Measurements from ENCODE around the gene GRM4.
"Not testable (repeated sequence)": the region's sequence is repeated elsewhere in the genome, so short reads cannot be mapped to it uniquely, and the experiment has no call there.

GRM4 gene

DNA sequence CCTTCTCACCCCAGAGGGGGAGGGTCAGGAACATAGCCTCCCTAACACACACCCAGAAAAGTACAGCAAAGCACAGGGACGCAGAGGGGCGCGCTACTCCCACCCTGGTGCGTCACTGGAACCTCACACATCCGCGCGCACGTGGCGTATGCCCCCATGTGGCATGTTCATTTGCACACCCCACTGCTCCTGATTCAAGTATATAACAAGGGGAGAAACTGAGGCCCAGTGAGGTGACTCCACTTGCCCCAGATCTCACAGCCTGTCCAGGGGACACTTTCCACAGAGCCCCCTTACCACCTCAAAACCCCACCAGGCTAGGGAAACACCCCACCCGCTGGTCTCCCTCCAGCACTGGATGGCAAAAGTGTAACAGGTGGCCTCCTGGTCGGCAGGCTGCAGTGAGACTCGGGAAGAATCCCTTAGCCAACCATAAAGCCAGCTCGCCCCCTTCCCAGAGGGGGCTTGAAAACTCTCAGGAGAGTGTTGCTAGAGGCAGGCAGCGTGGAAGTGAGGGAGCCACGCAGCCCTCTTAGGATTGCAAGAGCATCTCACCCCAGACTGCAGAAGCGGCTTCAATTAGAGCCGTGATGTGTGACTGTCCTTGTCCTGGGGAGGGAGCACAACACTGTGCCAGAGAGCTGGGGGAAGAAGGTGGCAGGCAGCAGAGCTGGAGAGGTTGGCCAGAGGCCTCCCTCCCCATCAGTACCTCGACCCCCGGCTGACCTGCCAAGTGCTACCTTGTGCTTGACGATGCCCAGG lies at the start of gene GRM4:
GRM4 (minus strand) TSS at position 67 of the 762 bp plus-strand sequence. CDS start 12,591 bp downstream, outside the sequence.
- DNase-seq = no peak

DNA sequence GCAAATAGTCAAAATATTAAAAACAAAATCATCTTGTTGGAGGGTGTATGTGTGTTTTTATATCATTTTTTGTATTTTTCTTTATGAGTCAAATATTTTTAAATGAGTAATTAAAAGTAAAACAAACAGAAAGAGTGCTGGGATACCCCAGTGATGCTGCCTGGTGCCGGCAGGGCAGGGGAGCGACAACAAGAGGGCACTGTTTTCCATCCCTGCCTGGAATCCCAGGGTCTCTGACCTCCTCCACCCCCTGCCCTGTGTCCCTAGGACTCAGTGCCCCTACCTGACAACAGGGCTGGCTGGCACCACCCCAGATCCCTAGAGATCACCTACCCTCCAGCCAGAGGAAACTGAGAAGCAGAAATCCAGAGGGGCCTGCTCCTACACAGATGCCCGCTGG lies 48.9 kb upstream of the GRM4 start:
- no peak for DNase-seq

DNA sequence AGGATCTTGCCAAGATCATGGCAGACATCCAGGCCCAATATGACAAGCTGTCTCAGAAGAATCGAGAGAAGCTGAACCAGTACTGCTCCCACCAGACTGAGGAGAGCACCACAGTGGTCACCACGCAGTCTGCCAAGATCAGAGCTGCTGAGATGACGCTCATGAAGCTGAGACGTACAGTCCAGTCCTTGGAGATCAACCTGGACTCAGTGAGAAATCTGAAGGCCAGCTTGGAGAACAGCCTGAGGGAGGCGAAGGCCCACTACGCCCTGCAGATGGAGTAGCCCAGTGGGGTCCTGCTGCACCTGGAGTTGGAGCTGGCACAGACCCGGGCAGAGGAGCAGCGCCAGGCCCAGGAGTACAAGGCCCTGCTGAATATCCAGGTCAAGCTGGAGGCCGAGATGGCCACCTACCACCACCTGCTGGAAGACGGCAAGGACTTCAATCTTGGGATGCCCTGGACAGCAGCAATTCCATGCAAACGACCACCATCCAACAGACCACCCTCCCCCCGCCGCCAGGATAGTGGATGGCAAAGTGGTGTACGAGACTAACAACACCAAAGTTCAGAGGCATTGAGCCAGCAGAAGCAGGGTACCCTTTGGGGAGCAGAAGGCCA lies 44.7 kb upstream of the GRM4 start:
- DNase-seq = no peak

DNA sequence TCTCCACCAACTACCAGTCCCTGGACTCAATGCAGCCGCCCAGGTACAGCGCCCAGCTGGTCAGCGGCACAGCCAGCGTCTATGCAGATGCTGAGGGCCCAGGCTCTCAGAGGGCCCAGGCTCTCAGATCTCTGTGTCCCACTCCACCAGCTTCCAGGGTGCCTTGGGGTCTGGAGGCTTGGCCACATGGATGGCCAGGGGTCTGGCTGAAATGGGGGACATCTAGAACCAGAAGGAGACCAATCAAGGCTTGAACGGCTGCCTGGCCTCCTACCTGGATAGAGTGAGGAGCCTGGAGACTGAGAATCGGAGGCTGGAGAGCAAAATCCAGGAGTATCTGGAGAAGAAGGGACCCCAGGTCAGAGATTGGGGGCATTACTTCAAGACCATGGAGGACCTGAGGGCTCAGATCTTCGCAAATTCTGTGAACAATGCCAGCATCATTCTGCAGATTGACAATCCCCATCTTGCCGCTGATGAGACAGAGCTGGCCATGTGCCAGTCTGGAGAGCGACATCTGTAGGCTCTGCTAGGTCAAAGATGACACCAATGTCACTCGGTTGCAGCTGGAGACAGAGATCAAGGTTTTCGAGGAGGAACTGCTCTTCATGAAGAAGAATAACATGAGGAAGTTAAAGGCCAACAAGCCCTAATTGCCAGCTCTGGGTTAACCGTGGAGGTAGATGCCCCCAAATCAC lies 44.1 kb upstream of the GRM4 start:
- peak; percentile 43 to 58 for DNase-seq

DNA sequence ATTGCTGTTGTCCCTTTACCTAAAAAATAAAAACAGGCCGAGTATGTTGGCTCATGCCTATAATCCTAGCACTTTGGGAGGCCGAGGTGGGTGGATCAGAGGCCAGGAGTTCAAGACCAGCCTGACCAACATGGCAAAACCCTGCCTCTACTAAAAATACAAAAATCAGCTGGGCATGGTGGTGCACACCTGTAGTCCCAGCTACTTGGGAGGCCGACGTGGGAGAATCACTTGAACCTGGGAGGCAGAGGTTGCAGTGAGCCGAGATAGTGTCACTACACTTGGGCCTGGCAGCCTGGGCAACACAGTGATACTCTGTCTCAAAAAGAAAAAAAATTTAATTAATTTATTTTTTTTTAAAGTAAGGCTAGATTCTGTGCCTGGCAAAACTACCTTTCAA lies 38.8 kb upstream of the GRM4 start:
- DNase-seq = not testable (repeated sequence)

DNA sequence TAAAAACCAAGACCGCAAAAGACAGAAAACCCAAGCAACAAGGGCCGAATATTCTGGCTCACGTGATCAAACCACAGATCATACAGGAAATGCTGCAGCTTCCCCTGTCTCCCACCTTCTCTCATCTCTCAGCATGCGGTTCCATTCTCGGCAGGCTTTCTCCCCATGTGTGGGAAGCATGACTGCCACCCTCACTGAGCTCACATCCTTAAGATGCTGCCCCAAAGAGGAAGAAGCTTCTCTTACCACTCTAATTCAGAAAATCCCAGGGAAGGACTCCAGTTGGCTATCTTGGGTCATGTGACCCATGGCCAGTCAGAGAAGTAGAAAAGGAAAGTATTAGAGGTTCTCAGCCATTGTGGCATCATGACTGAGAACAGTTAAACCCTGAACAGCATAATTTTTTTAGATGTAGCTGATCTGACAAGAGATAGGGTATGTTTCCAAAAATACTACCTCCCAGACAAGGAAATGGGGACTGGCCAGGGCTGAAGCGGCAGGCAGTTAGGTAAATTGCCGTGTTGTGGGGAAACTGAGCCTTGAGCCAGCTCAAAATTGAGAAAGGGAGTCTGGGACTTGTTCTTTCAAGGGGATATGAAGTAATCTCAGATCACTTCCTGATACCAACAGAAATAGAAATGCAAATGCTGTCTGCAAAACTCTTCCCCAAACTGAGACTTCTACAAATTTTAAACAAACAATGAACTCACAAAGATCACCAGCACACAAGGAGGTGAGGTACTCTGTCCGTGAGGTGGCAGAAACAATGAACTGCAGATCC lies 37.1 kb upstream of the GRM4 start:
- DNase-seq = peak; percentile 67 to 72

DNA sequence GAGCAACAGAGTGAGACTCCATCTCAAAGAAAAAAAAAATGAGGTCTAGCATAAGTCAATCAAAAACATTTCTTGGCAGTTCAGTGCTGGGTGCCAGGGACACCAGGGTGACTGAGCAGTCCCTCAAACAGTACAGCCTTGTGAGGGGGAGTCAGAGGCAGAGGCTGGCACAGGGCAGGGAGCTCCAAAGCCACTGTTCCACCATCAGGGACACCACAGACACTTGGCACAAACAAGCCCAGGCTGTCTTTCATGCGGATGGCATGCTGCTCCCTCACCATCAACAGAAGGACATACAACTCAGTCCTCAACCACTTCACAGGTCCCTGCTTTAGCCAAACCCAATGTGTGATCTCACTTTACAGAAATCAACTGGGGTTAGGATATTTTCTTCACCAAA lies 36.0 kb upstream of the GRM4 start:
- DNase-seq = no peak

DNA sequence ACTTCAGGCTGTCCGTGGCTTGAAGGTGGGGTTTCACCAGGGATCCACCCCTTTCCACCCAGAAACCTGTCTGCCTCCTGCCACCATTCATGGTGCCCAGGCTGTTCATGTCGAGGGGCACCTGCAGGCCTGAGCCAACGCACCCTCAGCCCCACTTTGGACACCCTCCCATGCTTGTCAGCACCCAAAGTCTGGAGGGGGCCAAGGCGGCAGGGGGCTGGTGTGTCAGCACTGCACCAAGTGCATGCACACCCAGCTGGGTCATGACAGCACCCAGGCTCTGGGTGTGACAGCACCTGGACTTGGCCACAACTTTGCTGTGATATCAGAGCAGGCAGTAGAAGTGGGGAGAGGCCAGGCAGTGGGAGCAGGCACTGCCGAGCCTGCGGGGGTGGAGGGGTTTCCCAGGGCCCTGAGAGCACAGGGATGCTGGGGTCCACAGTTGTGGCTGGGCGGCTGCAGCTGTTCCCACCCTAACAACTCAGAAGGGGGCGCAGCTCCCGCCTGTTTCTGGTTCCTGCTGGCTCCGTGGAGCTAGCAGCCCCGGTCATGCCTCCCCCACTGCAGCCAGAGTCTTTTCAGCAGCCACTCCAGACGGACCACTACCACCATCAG lies 33.3 kb upstream of the GRM4 start:
- DNase-seq = no peak

DNA sequence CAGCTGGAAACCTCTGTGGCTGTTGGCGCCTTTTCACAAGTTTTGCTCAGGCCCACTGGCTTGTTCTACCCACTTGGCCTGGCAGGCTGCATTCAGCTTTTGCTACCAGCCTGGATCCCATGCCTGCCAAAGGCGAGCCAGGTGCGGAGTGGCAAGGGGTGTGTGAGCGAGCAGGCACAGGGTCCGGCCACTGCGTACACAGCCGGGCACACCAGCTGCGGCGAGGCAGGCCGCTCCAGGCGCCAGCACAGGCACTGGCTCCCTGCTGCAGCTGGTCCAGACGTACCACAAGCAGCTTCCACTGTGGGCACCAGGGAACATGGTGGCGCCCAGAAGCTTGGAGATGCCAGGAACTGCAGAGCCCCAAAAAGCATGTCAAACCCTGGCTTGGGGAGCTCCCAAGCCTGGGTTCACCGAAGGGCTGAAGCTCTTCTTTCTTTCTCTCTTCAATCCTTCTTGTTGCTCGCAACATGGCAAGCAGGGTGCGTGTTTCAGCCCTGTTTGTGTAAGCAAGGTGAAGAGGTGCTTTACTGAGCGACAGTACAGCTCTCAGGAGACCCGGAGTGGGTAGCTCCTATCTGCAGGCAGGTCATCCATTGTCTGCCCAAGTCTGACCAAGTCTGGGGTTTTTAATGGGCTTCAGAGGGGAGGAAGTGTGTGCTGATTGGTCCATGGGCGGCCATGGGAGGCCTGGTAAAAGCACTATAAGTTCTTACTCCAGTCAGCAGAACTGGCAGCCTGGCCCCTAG lies 32.6 kb upstream of the GRM4 start:
- DNase-seq = no peak

DNA sequence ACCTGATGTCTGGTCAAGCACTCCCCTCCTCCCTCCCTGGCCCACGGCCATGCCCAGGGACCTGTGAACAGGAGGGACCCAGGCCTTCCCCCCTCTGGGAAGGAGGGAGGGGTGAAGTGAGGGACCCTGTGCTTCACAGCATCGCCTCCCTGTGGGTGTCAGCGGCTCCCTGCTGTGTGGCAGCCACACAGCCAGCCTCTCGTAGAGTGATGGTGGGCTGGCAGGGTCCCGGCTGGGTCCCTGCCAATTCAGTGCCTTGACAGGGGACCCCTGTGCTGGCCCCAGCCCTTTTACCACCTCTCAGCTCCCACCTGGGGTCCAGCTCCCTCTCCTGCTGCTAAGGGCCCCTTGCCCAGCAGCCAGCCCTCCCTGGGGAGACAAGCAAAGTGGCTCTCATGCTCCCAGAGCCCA lies 31.3 kb upstream of the GRM4 start:
- DNase-seq = no peak

DNA sequence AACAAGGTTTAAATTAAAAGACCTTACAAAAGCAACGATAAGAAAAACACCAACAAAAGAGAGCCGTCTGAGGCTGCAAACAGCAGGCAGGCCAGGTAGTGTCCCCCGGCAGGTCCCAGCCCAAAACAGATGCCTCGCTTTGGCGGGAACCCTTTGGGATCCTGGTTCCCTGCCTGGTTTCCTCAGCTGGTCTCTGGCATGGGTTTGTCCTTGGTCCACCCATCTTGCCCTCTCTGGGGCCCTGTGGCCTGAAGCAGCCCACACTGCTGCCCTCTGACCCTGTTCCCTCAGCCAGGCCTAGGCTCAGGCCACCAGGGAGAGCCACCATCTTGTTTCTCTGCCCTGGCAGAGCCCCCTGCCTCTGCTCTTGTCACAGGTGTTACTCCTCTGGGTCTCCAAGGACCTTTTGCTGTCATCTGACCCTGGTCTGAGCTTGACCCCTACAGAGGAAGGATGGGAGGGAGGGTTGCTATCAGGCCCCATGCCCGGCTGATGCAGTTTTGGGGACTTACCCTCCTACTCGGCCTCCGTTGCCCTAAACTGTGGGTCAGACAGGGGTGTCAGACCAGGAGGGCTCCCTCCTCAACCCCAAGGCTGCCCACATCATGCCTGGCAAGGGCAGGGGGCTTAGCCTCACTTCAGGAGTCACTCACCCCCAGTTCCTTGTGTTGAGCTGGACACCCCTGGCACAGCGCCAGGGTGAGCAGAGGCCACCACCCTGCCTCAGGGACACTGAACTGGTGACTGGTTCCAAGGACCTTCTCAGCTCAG lies 30.6 kb upstream of the GRM4 start:
- no peak for DNase-seq

DNA sequence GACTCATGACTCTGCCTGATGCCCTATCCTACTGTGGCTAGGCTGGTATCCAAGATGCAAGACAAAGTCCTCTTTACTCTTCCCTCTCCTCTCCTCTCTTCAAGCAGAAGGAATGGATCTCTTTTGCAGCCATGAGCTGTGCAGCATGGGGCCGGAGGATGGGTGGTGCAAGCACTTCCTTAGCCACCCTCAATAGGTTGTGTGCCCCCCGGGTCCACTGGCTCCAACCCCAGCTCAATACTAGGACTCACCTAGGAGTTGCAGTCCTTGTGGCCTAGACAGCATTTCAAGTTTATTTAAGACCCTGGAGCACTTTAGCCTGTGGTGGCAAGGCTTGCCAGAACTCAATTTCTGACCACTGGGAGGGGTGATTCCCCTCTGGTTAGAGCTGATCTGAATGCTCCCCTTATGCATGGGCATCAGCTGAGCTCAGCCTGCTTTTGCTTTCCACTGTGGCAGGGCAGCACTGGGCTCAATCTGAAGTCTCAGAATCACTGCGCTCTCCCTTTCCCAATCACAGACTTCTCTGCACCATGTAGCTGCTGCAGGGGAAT lies 29.0 kb upstream of the GRM4 start:
- DNase-seq = no peak

DNA sequence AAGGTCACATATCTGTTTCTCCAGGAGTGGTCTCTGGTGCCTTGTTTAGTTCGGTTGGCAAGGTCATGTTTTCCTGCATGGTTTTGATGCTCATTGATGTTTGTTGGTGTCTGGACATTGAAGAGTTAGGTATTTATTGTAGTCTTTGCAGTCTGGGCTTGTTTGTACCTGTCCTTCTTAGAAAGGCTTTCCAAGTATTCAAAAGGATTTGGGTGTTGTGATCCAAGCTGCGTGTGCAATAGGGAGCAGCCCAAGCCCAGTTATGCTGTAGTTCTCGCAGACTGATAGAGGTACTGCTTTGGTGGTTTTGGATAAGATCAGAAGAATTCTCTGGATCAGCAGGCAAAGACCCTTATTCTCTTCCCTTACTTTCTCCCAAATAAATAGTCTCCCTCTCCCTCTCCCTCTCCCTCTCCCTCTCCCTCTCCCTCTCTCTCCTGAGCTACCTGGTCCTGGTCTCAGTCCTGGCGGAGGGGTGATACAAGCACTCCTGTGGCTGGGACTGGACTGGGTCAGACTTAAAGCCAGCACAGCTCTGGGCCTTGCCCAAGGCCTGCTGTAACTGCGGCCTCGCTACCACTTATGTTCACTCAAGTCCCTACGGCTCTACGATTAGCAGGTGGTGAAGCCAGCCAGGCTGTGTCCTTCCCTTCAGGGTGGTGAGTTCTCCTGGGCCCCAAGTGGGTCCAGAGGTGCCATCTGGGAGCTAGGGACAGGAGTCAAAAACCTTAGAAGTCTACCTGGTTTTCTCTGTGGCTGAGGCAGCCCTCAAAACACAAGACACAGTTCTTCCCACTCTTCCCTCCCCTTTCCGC lies 27.3 kb upstream of the GRM4 start:
- DNase-seq = no peak

DNA sequence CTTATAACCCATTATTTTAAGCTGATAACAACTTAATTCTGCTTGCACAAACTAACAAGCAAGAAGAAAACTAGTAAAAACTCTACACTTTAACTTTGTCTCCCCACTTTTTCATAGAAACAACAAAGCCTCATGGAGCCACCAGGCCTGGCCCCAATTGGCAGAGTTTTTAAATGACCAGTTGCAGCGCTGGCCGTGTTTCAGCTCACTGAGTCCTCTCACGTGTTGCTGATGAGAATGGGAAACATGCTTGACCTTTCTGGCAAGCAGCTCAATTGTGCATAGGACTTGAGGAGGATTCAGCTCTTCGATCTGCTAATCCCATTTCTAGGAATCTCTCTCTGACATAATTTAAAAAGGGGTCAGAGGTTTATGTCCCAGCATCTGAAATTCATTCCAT lies 24.5 kb upstream of the GRM4 start:
- DNase-seq = no peak

DNA sequence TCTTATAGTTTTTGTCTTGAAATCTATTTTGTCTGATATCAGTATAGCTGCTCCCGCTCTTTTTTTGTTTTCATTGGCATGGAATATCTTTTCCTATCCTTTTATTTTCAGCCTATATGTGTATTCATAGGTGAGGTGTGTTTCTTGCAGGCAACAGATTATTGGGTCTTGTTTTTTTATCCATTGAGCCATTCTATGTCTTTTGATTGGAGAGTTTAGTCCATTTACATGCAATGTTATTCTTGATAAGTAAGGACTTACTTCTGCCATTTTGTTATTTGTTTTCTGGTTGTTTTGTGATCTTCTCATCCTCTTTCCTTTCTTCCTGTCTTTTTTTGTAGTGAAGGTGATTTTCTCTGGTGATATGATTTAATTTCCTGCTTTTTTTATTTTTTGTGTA lies 24.0 kb upstream of the GRM4 start:
- DNase-seq = no peak

DNA sequence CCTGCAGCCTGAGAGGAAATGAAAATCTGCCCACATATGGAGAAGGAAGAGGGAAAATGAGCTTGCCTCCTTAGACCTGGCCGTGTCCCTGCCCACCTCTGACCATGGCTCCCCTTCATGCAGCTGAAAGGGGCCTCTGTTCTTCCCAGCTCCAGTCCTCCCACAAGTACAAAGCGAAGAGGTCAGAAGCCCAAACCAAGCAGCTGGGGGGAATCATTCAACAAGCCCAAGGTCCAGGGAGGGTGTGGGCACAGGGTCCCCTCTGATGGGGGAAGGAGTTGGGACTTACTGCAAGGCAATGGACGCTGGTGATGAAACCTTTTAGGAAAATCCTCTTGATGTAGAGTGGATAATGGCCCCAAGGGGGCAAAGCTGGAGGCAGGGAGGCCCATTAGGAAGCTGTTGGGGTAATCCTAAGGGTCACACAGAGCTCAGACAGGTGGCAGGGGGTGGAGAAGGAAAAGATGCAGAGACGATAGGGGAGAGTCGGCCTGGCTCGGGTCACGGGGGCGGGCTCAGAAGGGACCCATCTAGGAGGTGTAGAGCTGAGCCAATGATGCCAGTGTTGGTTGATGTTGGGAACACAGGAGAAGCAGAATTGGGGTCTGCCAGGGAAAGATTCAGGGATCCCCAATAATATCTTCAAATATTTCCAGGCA lies 16.1 kb upstream of the GRM4 start:
- DNase-seq = no peak

DNA sequence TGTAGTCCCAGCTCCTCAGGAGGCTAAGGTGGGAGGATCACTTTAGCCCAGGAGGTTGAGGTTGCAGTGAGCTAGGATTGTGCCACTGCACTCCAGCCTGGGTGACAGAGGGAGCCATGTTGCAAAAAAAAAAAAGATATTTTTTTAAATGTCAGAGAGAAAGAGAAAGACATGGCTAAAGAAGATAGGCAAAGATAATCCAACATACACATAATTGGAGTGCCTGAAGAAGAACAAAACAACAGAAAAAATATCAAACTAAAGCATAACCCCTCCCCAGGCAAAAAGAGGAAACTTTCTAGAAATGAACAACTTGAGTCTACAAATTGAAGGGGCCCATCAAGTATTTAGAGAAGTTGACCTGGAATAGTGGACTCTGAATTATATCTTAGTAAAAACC lies 14.0 kb upstream of the GRM4 start:
- DNase-seq = no peak

DNA sequence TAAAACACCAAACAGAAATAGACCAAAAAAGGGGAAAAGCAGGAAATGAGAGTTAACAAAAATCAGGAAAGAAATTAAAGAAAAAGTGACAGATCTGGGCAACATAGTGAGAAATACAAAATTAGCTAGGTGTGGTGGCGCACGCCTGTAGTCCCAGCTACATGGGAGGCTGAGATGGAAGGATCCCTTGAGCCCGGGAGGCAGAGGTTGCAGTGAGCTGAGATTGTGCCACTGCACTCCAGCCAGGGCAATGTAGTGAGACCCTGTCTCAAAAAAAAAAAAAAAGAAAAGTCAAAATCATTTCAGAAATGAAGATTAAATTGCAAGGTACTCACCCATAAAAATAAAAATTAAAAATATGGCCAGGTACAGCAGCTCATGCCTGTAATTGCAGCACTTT lies 13.0 kb upstream of the GRM4 start:
- DNase-seq = no peak

DNA sequence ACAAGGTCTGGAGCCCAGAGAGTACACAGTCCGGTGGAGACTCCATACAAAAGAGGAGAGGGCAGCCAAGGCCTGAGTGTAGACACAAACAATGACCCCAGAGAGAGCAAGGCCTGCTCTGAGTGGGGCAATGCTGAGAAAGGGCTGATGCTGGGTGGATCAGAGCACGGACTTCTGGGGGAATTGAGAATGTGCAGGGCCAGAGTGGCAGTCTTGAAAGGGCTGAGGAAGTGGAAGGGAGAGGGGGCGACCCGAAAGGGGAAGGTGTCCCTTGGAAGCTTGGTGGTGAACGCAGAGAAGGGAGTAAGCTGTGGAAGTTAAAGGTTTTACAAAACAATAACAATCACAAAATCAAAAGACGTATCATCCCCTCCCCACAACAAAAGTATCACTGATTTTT lies 12.0 kb upstream of the GRM4 start:
- DNase-seq = no peak
